GM12878 (cell line): Measurements from ENCODE around the gene CD2BP2. TPM values are rescaled to one million over a fixed set of nuclear protein-coding genes. Genes with fewer than 3 reads are reported as not detected.

Experiments used
- BACH1 ChIP-seq: fragments of 450-650 bp; IDR thresholded peaks from 2 replicates; pipeline ENCODE4 v1.6.1; 2017; ENCODE audit warnings: mild to moderate bottlenecking, borderline replicate concordance
- CREB1 ChIP-seq: IDR thresholded peaks from 2 replicates; pipeline ENCODE4 v1.6.1; 2012; ENCODE audit warnings: low read depth, mild to moderate bottlenecking, inconsistent platforms
- CREM ChIP-seq: IDR thresholded peaks from 2 replicates; pipeline ENCODE4 v1.6.1; 2014; ENCODE audit warnings: antibody characterized with exemption, low read depth
- HCFC1 ChIP-seq: fragments of 150-350 bp; IDR thresholded peaks from 2 replicates; pipeline ENCODE4 v1.6.1; 2014; ENCODE audit warnings: low read length
- MYC ChIP-seq: IDR thresholded peaks from 2 replicates; pipeline ENCODE4 v1.6.1; 2011; ENCODE audit warnings: mild to moderate bottlenecking, low read length, moderate library complexity, inconsistent platforms; ENCODE audit not compliant: insufficient read depth, insufficient replicate concordance, insufficient read length, severe bottlenecking
- PAX8 ChIP-seq: fragments of 450-650 bp; IDR thresholded peaks from 2 replicates; pipeline ENCODE4 v1.6.1; 2017; ENCODE audit warnings: mild to moderate bottlenecking, moderate library complexity
- POU2F2 ChIP-seq: IDR thresholded peaks from 3 replicates; pipeline ENCODE4 v1.6.1; 2011; ENCODE audit warnings: low read depth, mild to moderate bottlenecking, low read length, borderline replicate concordance
- RB1 ChIP-seq: fragments of 450-650 bp; formaldehyde crosslinking; IDR thresholded peaks from 2 replicates; pipeline ENCODE4 v1.6.1; 2017; ENCODE audit warnings: mild to moderate bottlenecking, borderline replicate concordance
- RUNX3 ChIP-seq: IDR thresholded peaks from 2 replicates; pipeline ENCODE4 v1.6.1; 2012; ENCODE audit warnings: low read length, inconsistent platforms
- SMC3 ChIP-seq: IDR thresholded peaks from 2 replicates; pipeline ENCODE4 v1.6.1; 2011; ENCODE audit warnings: low read length, improper control_type of control experiment, borderline replicate concordance
- SPI1 ChIP-seq: IDR thresholded peaks from 2 replicates; pipeline ENCODE4 v1.6.1; 2011; ENCODE audit warnings: low read depth, mild to moderate bottlenecking, low read length, moderate library complexity, borderline replicate concordance; ENCODE audit not compliant: insufficient read depth
- TAF1 ChIP-seq: IDR thresholded peaks from 2 replicates; pipeline ENCODE4 v1.6.1; 2011; ENCODE audit warnings: mild to moderate bottlenecking, low read depth, low read length, borderline replicate concordance
- polyA plus RNA-seq, 11 experiments: library from polyadenylated mRNA; depleted of rRNA in 4 of 11; unstranded in 6 of 11; stranded (reverse) in 5 of 11; fragments of >200 nt; fragmentation: Nextera tagmentation in 4 of 11; fragmentation: Illumina TruSeq in 1 of 11; extraction: Ambion mirVana in 4 of 11; extraction: Trizol in 1 of 11; gene quantifications; 1 replicate in 1 of 11; 2 replicates in 10 of 11; pipeline versions ENCODE4 v1.2.1 to v1.2.3, GENCODE V29; 2011 to 2016; ENCODE audit warnings: inconsistent platforms in 2 of 11, missing spikeins in 2 of 11, low read depth in 1 of 11
- total RNA-seq, 4 experiments: library from RNA; depleted of rRNA in 3 of 4; stranded (reverse); fragments of >200 nt in 3 of 4; fragmentation: Illumina TruSeq in 1 of 4; extraction: Trizol in 1 of 4; gene quantifications; 2 replicates each; pipeline versions ENCODE4 v1.2.1 to v1.2.3, GENCODE V29; 2013 to 2021
- TF ChIP-seq, protein P1 (sequence below): fragments of 450-650 bp; IDR thresholded peaks from 2 replicates; pipeline ENCODE4 v1.6.1; 2018; ENCODE audit warnings: borderline replicate concordance, mild to moderate bottlenecking; ENCODE audit not compliant: partially characterized antibody
- TF ChIP-seq, protein P2 (sequence below): fragments of 450-650 bp; IDR thresholded peaks from 2 replicates; pipeline ENCODE4 v1.6.1; 2018; ENCODE audit warnings: mild to moderate bottlenecking, low read depth, moderate library complexity; ENCODE audit not compliant: partially characterized antibody
- TF ChIP-seq, protein P3 (sequence below): fragments of 450-650 bp; conservative IDR thresholded peaks from 2 replicates; pipeline ENCODE4 v1.6.1; 2017; ENCODE audit warnings: mild to moderate bottlenecking, moderate library complexity
- TF ChIP-seq, protein P4 (sequence below): fragments of 150-350 bp; IDR thresholded peaks from 2 replicates; pipeline ENCODE4 v1.6.1; 2016; ENCODE audit warnings: low read depth, low read length
- TF ChIP-seq, protein P5 (sequence below): fragments of 450-650 bp; IDR thresholded peaks from 2 replicates; pipeline ENCODE4 v1.6.1; 2016; ENCODE audit warnings: mild to moderate bottlenecking

The CD2BP2 gene
- total and polyA plus RNA-seq, 10 of the 15 experiments (the other 5 are each of a cell fraction or from before 2014, with no cell fraction given) = 3.3 to 47.9 (median 31.8) TPM

DNA sequence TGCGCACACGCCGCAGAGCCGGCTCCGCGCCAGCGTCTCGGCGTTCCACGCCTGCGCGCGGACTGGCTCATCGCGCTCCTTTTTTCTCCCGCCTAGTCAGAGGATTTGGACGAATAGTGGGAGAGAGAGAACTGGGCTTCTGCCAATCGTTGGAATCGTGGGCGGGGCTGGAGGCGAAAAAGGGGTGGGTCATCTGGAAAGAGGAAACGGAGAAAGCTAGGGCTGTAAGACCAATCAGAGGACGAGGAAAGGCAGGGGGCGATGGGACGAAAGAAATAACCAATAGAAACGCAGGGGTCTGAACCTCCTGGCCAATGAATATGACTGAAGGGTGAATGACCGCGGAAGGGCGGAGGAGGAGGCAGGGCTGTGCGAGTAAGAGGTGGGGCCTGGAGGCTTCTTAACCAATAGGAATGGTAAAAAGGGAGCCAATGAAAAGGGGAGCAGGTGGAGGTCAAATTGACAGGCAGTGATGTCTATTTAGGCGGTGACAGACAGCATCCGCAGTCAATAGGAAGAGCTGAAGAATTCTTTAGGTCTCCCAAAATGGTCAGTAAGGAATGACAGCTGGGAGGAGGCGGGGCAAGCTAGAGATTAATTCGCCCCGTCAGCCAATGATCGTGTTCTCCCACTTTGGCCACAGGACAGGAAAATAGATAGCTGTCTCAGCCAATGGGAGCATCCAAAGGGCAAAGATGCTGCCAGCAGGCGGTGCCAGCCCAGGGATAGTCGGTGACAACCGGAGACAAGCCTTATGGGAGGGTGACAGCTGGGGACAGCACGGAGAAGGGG is 15.5 kb upstream of the CD2BP2 start, which contains the start of gene TBC1D10B (continued):
- TF ChIP-seq, protein P1, sequence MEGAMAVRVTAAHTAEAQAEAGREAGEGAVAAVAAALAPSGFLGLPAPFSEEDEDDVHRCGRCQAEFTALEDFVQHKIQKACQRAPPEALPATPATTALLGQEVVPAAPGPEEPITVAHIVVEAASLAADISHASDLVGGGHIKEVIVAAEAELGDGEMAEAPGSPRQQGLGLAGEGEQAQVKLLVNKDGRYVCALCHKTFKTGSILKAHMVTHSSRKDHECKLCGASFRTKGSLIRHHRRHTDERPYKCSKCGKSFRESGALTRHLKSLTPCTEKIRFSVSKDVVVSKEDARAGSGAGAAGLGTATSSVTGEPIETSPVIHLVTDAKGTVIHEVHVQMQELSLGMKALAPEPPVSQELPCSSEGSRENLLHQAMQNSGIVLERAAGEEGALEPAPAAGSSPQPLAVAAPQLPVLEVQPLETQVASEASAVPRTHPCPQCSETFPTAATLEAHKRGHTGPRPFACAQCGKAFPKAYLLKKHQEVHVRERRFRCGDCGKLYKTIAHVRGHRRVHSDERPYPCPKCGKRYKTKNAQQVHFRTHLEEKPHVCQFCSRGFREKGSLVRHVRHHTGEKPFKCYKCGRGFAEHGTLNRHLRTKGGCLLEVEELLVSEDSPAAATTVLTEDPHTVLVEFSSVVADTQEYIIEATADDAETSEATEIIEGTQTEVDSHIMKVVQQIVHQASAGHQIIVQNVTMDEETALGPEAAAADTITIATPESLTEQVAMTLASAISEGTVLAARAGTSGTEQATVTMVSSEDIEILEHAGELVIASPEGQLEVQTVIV = peak; percentile 93
- TF ChIP-seq CREM (peak; percentile 73), POU2F2 (peak; percentile 49; the same call in 1 of the 3 replicates), BACH1 (no peak), CREB1 (peak; percentile 83), RB1 (no peak), MYC (no peak), RUNX3 (peak; percentile 47), SPI1 (peak; percentile 81; the same call in 1 of the 2 replicates), SMC3 (no peak), PAX8 (no peak), TAF1 (no peak), HCFC1 (0 out of 2 replicates have a peak, but pooled peaks have one; percentile 12)
- TF ChIP-seq, protein P2, sequence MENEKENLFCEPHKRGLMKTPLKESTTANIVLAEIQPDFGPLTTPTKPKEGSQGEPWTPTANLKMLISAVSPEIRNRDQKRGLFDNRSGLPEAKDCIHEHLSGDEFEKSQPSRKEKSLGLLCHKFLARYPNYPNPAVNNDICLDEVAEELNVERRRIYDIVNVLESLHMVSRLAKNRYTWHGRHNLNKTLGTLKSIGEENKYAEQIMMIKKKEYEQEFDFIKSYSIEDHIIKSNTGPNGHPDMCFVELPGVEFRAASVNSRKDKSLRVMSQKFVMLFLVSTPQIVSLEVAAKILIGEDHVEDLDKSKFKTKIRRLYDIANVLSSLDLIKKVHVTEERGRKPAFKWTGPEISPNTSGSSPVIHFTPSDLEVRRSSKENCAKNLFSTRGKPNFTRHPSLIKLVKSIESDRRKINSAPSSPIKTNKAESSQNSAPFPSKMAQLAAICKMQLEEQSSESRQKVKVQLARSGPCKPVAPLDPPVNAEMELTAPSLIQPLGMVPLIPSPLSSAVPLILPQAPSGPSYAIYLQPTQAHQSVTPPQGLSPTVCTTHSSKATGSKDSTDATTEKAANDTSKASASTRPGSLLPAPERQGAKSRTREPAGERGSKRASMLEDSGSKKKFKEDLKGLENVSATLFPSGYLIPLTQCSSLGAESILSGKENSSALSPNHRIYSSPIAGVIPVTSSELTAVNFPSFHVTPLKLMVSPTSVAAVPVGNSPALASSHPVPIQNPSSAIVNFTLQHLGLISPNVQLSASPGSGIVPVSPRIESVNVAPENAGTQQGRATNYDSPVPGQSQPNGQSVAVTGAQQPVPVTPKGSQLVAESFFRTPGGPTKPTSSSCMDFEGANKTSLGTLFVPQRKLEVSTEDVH = no peak
- TF ChIP-seq, protein P3, sequence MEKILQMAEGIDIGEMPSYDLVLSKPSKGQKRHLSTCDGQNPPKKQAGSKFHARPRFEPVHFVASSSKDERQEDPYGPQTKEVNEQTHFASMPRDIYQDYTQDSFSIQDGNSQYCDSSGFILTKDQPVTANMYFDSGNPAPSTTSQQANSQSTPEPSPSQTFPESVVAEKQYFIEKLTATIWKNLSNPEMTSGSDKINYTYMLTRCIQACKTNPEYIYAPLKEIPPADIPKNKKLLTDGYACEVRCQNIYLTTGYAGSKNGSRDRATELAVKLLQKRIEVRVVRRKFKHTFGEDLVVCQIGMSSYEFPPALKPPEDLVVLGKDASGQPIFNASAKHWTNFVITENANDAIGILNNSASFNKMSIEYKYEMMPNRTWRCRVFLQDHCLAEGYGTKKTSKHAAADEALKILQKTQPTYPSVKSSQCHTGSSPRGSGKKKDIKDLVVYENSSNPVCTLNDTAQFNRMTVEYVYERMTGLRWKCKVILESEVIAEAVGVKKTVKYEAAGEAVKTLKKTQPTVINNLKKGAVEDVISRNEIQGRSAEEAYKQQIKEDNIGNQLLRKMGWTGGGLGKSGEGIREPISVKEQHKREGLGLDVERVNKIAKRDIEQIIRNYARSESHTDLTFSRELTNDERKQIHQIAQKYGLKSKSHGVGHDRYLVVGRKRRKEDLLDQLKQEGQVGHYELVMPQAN = no peak
- TF ChIP-seq, protein P4, sequence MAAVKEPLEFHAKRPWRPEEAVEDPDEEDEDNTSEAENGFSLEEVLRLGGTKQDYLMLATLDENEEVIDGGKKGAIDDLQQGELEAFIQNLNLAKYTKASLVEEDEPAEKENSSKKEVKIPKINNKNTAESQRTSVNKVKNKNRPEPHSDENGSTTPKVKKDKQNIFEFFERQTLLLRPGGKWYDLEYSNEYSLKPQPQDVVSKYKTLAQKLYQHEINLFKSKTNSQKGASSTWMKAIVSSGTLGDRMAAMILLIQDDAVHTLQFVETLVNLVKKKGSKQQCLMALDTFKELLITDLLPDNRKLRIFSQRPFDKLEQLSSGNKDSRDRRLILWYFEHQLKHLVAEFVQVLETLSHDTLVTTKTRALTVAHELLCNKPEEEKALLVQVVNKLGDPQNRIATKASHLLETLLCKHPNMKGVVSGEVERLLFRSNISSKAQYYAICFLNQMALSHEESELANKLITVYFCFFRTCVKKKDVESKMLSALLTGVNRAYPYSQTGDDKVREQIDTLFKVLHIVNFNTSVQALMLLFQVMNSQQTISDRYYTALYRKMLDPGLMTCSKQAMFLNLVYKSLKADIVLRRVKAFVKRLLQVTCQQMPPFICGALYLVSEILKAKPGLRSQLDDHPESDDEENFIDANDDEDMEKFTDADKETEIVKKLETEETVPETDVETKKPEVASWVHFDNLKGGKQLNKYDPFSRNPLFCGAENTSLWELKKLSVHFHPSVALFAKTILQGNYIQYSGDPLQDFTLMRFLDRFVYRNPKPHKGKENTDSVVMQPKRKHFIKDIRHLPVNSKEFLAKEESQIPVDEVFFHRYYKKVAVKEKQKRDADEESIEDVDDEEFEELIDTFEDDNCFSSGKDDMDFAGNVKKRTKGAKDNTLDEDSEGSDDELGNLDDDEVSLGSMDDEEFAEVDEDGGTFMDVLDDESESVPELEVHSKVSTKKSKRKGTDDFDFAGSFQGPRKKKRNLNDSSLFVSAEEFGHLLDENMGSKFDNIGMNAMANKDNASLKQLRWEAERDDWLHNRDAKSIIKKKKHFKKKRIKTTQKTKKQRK = peak; percentile 93
- TF ChIP-seq, protein P5, sequence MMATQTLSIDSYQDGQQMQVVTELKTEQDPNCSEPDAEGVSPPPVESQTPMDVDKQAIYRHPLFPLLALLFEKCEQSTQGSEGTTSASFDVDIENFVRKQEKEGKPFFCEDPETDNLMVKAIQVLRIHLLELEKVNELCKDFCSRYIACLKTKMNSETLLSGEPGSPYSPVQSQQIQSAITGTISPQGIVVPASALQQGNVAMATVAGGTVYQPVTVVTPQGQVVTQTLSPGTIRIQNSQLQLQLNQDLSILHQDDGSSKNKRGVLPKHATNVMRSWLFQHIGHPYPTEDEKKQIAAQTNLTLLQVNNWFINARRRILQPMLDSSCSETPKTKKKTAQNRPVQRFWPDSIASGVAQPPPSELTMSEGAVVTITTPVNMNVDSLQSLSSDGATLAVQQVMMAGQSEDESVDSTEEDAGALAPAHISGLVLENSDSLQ = peak; percentile 100
